ENCODE results near the gene PLEKHG7. TPM values are rescaled to one million over a fixed set of nuclear protein-coding genes. Genes with fewer than 3 reads are reported as not detected.
"Not testable (repeated sequence)": the region's sequence is repeated elsewhere in the genome, so short reads cannot be mapped to it uniquely, and the experiment has no call there.

Gene PLEKHG7
- total and polyA plus RNA-seq, 8 donors = 0.16 to 1.3 (median 0.40) TPM

GRCh38 chr12:92740411-92740810, 37.6 kb downstream of the PLEKHG7 start:
- no peak for DNase-seq

GRCh38 chr12:92743026-92743425, 40.2 kb downstream of the PLEKHG7 start:
- no peaks in the 10 kb centered on the region for H3K9me3 ChIP-seq
- H3K27me3 ChIP-seq = no peaks in the 10 kb centered on the region
- ATAC-seq (no peak), DNase-seq (no peak)
- H3K4me3 ChIP-seq = no peak overlapping the region
- no peaks in the 10 kb centered on the region for H3K36me3 ChIP-seq
- intact Hi-C loops (cut with DNase I) = no loop called here
- peaks cover 0 to 7% of the 10 kb centered on the region in 2 donors for H3K4me1 ChIP-seq
- H3K27ac ChIP-seq = no peak overlapping the region
- no peak for TF ChIP-seq CTCF (IDR thresholded peaks at IDR 0.05)

More at GRCh38 chr12:92740411-92740810, 37.6 kb downstream of the PLEKHG7 start:
- H3K36me3 ChIP-seq = no peaks in the 10 kb centered on the region
- TF ChIP-seq CTCF (IDR thresholded peaks at IDR 0.05) = no peak
- no peak for ATAC-seq
- no peaks in the 10 kb centered on the region for H3K9me3 ChIP-seq
- intact Hi-C loops (cut with DNase I) = no loop called here
- no peaks in the 10 kb centered on the region for H3K27me3 ChIP-seq
- H3K27ac ChIP-seq = no peak overlapping the region
- H3K4me3 ChIP-seq = no peak overlapping the region
- H3K4me1 ChIP-seq = peaks cover 0 to 9% of the 10 kb centered on the region in 2 donors

- Histone ChIP-seq H3K4me3 (no peak overlapping the region), H3K4me1 (peaks cover 0 to 7% of the 10 kb centered on the region in 2 donors), H3K27me3 (no peaks in the 10 kb centered on the region), H3K36me3 (no peaks in the 10 kb centered on the region), H3K27ac (peak overlapping the region; percentile 5 to 34), H3K9me3 (no peaks in the 10 kb centered on the region)
- peak; percentile 83 for ATAC-seq
- no peak for TF ChIP-seq CTCF (IDR thresholded peaks at IDR 0.05)
- peak in 1 of 4 donors; percentile 71 for DNase-seq
- intact Hi-C loops (cut with DNase I) = no loop called here
Measured at GRCh38 chr12:92745856-92746550, 43.2 kb downstream of the PLEKHG7 start.

- H3K36me3 ChIP-seq = no peaks in the 10 kb centered on the region
- peaks cover 0 to 7% of the 10 kb centered on the region in 2 donors for H3K4me1 ChIP-seq
- H3K9me3 ChIP-seq = no peaks in the 10 kb centered on the region
- ATAC-seq = no peak
- TF ChIP-seq CTCF (IDR thresholded peaks at IDR 0.05) = no peak
- no peak overlapping the region for H3K4me3 ChIP-seq
- DNase-seq = no peak
- H3K27ac ChIP-seq = no peak overlapping the region
- no peaks in the 10 kb centered on the region for H3K27me3 ChIP-seq
- intact Hi-C loops (cut with DNase I) = no loop called here
Measured at GRCh38 chr12:92747151-92747550, 44.4 kb downstream of the PLEKHG7 start.

GRCh38 chr12:92749691-92750090, 46.9 kb downstream of the PLEKHG7 start:
- ATAC-seq; H3K9me3 ChIP-seq; H3K4me1 ChIP-seq; H3K36me3 ChIP-seq; H3K27me3 ChIP-seq; H3K27ac ChIP-seq; H3K4me3 ChIP-seq; intact Hi-C loops (cut with DNase I); DNase-seq: not testable (repeated sequence)

Measured in left lung (tissue), 10 donors.